SK-MEL-5 (cell line): Measurements from ENCODE around the gene MBOAT1. TPM values are rescaled to one million over a fixed set of nuclear protein-coding genes. Genes with fewer than 3 reads are reported as not detected.

Experiments
- DNase-seq: peaks from one replicate; pipeline ENCODE4 v3.0.0-alpha.2; 2016; ENCODE audit warnings: low read depth, low spot score
- in situ Hi-C: cut with HindIII; loops from 2 replicates; pipeline ENCODE4 v1.10.0; 2016; ENCODE audit warnings: low sequenced_read_pairs, high pct_unique_total_duplicates, low pct_unique_long_range_greater_than_20kb
- total RNA-seq: library from RNA; depleted of rRNA; stranded (reverse); fragments of >200 nt; shearing (Covaris generic); gene quantifications from 2 replicates; pipeline ENCODE4 v1.2.3, GENCODE V29; 2014

MBOAT1 gene
- total RNA-seq, 1 experiment from 2014 or later = 27.8 TPM

DNA sequence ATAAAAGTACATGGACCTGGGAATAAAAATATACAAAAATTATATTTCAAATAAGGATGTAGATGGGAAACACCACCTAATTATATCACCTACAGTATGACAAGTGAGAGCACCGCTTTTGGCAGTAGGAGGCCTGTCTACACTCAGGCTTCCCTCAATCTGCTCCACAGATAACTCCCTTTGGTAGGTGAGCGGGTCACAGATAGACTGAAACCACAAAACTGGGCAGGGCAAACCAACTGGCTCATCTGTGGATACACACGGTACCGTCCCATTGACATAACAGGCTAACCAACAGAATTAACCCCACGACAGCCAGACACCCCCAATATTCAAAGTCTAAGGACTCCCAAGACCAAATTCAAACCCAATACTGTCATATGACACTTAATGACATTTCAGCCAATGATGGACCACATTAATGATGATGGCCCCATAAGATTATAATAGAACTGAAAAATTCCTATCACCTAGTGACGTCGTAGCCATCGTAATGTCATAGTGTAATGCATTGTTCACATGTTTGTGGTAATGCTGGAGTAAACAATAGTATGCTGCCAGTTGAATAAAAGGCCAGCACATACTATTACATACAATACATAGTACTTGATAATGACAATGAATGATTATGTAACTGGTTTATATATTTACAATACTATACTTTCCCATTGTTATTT is 109.7 kb downstream of the MBOAT1 start:
- in situ Hi-C loops = no loop called here
- no peak for DNase-seq

- in situ Hi-C loops = no loop called here
These were observed 113.1 kb downstream of the MBOAT1 start for GRCh38 chr6:20099156-20099555.

DNA sequence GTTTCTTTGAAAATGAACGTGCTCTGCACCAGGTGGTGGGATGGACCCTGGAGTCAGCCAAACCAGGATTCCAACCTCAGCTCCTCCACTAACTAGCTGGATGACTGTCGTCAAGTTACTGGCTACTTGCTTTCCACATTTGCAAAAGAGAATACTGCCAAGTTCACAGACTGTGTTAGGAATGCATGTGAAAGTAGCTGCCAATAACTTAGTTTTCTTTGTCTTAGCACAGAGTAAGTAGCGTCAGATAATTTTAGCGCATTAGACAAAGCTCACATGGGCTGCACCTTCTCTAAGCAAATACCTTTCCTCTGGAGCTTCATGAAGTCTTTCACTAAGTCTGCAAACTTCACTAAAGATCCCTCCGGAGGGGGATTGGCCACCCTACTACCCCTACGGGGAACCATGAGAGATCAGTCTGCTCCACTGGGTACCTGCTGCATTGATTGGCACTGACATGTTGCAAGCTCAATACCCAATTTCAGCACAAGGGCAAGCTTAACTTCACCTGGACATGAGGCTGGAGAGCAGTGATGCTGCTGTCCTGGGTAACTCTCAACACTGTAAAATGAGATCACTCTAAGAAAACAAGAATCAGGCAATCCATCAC is 113.9 kb downstream of the MBOAT1 start:
- no peak for DNase-seq
- in situ Hi-C loops = no loop called here

More at GRCh38 chr6:20099156-20099555, 113.1 kb downstream of the MBOAT1 start:
- no peak for DNase-seq

DNA sequence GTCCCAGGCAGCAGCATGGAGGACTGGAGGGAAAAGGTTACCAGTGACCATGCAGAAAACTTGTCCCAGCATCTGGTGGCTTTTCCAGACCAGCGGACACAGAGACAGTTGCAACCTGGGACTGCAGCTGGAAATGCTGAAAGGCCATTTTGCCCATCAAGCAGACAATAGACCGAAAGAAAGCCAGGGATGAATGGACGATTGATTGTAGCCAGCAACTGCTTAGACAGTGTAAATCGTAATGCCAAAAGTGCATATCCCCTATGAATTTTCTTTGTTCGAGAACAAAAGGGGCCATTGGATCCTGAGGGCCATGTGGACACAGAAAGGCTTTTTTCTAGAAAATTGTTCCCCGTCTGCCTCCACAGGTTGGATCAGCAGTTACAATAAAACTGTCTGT is 115.7 kb downstream of the MBOAT1 start:
- peak; percentile 70 for DNase-seq
- in situ Hi-C loops = no loop called here

DNA sequence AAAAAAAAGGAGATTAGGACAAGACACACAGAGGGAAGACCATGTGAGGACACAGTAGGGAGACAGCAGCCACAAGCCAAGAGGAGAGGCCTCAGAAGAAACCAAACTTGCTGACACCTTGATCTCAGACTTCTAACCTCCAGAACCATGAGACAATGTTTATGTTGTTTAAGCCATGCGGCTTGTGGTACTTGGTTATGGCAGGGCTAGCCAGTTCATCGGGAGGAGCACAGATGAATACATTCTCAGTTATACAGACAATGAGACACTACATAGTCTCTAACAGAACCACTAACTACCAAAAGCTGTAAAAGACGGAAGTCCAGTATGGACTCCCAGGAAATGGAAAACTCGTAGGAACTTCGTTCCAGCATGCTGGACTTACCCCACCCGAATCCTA is 116.8 kb downstream of the MBOAT1 start:
- DNase-seq = peak; percentile 57
- in situ Hi-C loops = no loop called here

GRCh38 chr6:20092071-20092566 is 120.2 kb downstream of the MBOAT1 start:
- DNase-seq = peak; percentile 84
- in situ Hi-C loops = no loop called here

GRCh38 chr6:20086992-20087391 is 125.3 kb downstream of the MBOAT1 start:
- in situ Hi-C loops = no loop called here
- no peak for DNase-seq

- in situ Hi-C loops = no loop called here
- no peak for DNase-seq
These were observed 126.5 kb downstream of the MBOAT1 start for GRCh38 chr6:20085817-20086216.

- DNase-seq = no peak
- in situ Hi-C loops = no loop called here
These were observed 127.9 kb downstream of the MBOAT1 start for GRCh38 chr6:20084411-20084810.

DNA sequence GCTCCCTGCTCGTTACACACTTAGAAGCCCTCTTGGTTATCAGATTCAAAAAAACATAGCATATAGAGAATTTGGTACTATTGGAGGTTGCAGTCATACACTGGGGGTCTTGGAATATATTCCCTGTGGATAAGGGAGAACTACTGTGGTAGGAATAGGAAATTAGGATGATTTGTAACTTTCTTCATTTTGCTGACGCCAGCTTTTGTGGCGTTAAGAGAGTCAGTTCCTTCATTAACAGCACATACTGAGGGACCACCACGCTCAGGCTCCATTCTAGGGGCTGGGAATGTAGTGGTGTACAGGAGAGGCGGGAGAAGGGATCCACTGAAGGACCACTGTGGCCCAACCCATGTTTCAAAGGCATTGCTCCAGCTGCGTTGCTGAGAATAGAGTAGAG is 140.3 kb downstream of the MBOAT1 start:
- in situ Hi-C loops = no loop called here
- no peak for DNase-seq

GRCh38 chr6:20070047-20070446 is 142.2 kb downstream of the MBOAT1 start:
- DNase-seq = no peak
- in situ Hi-C loops = no loop called here

- DNase-seq = no peak
- in situ Hi-C loops = no loop called here
These were observed 143.2 kb downstream of the MBOAT1 start for GRCh38 chr6:20069021-20069522.

GRCh38 chr6:20068421-20068988 is 143.8 kb downstream of the MBOAT1 start:
- in situ Hi-C loops = no loop called here
- DNase-seq = no peak

DNA sequence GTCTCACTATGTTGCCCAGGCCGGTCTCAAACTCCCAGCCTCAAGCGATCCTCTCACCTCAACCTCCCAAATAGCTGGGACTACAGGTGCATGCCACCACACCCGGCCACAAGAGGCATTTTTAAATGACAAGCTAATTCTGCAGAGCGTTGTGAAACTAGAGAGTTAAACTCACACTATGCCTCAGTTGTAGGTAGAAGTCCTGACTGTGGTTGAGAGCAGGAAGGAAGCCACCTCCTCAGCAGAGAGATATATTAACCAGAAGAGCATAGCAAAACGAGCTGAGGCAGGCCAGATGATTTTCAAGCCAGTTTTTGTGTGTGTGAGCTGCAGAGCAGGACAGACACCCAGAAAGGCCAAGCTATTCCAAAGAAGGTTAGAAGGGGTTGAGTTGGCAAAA is 150.3 kb downstream of the MBOAT1 start:
- DNase-seq = no peak
- in situ Hi-C loops = no loop called here

- DNase-seq = no peak
- in situ Hi-C loops = no loop called here
These were observed 152.0 kb downstream of the MBOAT1 start for GRCh38 chr6:20060252-20060651.

DNA sequence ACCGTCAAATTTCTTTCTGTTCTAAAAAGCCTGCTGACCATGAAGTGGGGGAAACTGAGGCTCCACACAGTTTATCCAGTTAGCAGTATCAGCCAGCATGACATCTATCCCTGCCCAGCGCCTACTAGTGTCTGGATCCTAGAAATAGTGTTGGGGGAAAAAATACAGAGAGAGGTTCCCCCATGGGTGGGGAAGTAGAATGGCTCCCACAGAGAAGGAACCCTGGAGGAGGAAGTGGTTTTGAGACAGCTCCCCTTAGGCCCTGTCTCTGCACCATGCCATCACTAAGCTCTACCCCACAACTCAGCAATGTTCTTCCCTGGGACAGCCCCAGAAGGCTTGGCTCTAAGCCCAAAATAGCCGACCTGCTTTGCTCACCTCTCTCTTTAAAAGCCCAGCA is 153.4 kb downstream of the MBOAT1 start:
- DNase-seq = no peak
- in situ Hi-C loops = no loop called here

GRCh38 chr6:20058121-20058905 is 154.0 kb downstream of the MBOAT1 start:
- in situ Hi-C loops = no loop called here
- no peak for DNase-seq

DNA sequence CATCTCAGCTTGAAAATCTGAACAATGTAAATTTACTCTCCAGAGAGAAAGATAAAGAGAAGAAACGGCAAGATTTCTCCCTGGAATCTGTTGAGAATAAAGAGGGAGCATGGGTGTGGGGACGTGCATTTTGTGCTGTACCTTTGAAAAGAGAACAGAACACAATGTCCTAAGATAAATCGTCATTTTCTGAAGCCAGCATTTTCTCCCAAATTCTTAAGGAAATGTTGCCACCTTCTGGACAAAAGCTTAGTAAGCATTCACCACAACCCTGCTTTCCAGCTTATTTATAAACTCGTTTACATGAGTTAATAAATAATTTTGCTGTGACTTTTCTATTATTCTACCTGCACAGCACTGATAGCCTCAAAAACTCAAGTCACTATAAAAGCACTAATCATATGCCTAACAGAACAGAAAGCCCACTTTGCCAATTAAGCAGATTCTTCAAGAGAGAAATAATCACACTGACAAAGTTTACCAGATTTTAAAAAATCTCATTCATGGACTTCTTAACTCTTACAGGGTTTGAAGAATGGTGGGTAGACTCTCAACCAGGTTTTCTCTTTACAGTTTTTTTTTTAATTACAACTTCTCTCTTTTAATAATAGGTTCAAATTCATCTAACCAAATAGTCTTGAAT is 155.8 kb downstream of the MBOAT1 start:
- in situ Hi-C loops = no loop called here

More for the DNA sequence above, 155.8 kb downstream of the MBOAT1 start:
- peak; percentile 85 for DNase-seq
